HCT116 (cell line): ENCODE results near the gene LRIG1. TPM values are rescaled to one million over a fixed set of nuclear protein-coding genes. Genes with fewer than 3 reads are reported as not detected.

Experiments
- ATAC-seq: fragments of 200-7000 bp; cut with Tn5 transposase; 2 replicates; pipeline ENCODE4 v1.9.1; 2020; ENCODE audit warnings: mild to moderate bottlenecking, moderate library complexity
- BruUV-seq: library from RNA; stranded (reverse); fragments of 400-500 nt; replicated peaks from 2 replicates; lab custom pipeline; 2021; lab: Mats Ljungman, UMichigan
- CTCF ChIA-PET: fragments of 300-600 bp; sonication (Branson Sonifier 250); formaldehyde crosslinking; loops from one replicate; lab custom pipeline; 2021; ENCODE audit warnings: antibody characterized with exemption; lab: Charles Lee
- POLR2A ChIA-PET: fragments of 300-600, 350-600 bp; sonication (Branson Sonifier 250); formaldehyde crosslinking; loops from one replicate; lab custom pipeline; 2021; ENCODE audit warnings: antibody characterized with exemption; lab: Charles Lee
- RAD21 ChIA-PET, 2 experiments: fragments of 300-600 bp; sonication (Branson Sonifier 250); formaldehyde crosslinking; loops; one replicate each; lab custom pipeline; 2023; ENCODE audit warnings: low total read pairs in 2 of 2; ENCODE audit not compliant: uncharacterized antibody in 2 of 2, unreplicated experiment in 2 of 2, low non-redundant PET in 1 of 2; lab: Charles Lee
- DNase-seq: peaks from one replicate; pipeline ENCODE4 v3.0.0-alpha.2; 2010; ENCODE audit warnings: low read depth, low spot score
- H2AFZ ChIP-seq: fragments of 200-600 bp; shearing (Covaris generic), sonication (generic); 2 replicates; pipeline ENCODE4 v1.6.1; 2017; ENCODE audit warnings: low read depth, mixed run types, mixed read lengths, antibody characterized with exemption, low read length; ENCODE audit not compliant: poor library complexity, severe bottlenecking
- H3K27ac ChIP-seq: 2 replicates; pipeline ENCODE4 v1.5.1; 2012; ENCODE audit warnings: low read depth, low read length
- H3K27me3 ChIP-seq: fragments of 200-600 bp; sonication (generic); 2 replicates; pipeline ENCODE4 v1.6.1; 2016; ENCODE audit warnings: mixed run types, low read length, mixed read lengths; ENCODE audit not compliant: insufficient read depth
- H3K36me3 ChIP-seq, 2 experiments: fragments of 200-500 bp in 1 of 2; fragments of 200-600 bp in 1 of 2; sonication (Bioruptor generic) in 1 of 2; sonication (generic) in 1 of 2; 2 replicates each; pipeline versions ENCODE4 v1.5.1 to v1.6.1; 2014 to 2016; ENCODE audit warnings: low read length in 2 of 2, inconsistent platforms in 1 of 2, mixed read lengths in 1 of 2, mixed run types in 1 of 2; ENCODE audit not compliant: insufficient read depth in 2 of 2, control insufficient read depth in 1 of 2
- H3K4me1 ChIP-seq, 2 experiments: fragments of 200-600 bp in 1 of 2; sonication (generic) in 1 of 2; 2 replicates each; pipeline versions ENCODE4 v1.5.1 to v1.6.1; 2012 to 2017; ENCODE audit warnings: low read length in 2 of 2, inconsistent platforms in 1 of 2, mild to moderate bottlenecking in 1 of 2, mixed read lengths in 1 of 2, mixed run types in 1 of 2, moderate library complexity in 1 of 2; ENCODE audit not compliant: insufficient read depth in 2 of 2, control insufficient read depth in 1 of 2
- H3K4me2 ChIP-seq: fragments of 200-600 bp; sonication (generic); 2 replicates; pipeline ENCODE4 v1.6.1; 2017; ENCODE audit warnings: mixed run types, low read length, mixed read lengths
- H3K4me3 ChIP-seq, 2 experiments: fragments of 200-600 bp in 1 of 2; sonication (generic) in 1 of 2; replicated peaks in 1 of 2; 2 replicates each; pipeline ENCODE4 v1.5.1; 2011 to 2016; ENCODE audit warnings: low read length in 2 of 2, control low read depth in 1 of 2, low read depth in 1 of 2, mild to moderate bottlenecking in 1 of 2, mixed read lengths in 1 of 2, mixed run types in 1 of 2
- H3K79me2 ChIP-seq: fragments of 200-600 bp; sonication (generic); 2 replicates; pipeline ENCODE4 v1.6.1; 2017; ENCODE audit warnings: mild to moderate bottlenecking, mixed run types, low read length, moderate library complexity, mixed read lengths; ENCODE audit not compliant: insufficient read depth
- H3K9ac ChIP-seq: fragments of 200-600 bp; sonication (generic); 2 replicates; pipeline ENCODE4 v1.6.1; 2016; ENCODE audit warnings: low read length, mixed read lengths
- H3K9me2 ChIP-seq: fragments of 200-600 bp; sonication (generic), shearing (Covaris generic); 2 replicates; pipeline ENCODE4 v1.6.1; 2017; ENCODE audit warnings: mixed run types, mild to moderate bottlenecking, moderate library complexity; ENCODE audit not compliant: insufficient read depth
- H3K9me3 ChIP-seq, 2 experiments: fragments of 200-500 bp in 1 of 2; fragments of 200-600 bp in 1 of 2; sonication (Bioruptor generic) in 1 of 2; sonication (generic) in 1 of 2; 2 replicates each; pipeline ENCODE4 v1.6.1; 2014 to 2017; ENCODE audit warnings: low read length in 2 of 2, mixed read lengths in 2 of 2, inconsistent platforms in 1 of 2, low read depth in 1 of 2, mild to moderate bottlenecking in 1 of 2, mixed run types in 1 of 2, moderate library complexity in 1 of 2; ENCODE audit not compliant: control insufficient read depth in 1 of 2, insufficient read depth in 1 of 2
- H4K20me1 ChIP-seq: fragments of 200-600 bp; sonication (generic), shearing (Covaris generic); 2 replicates; pipeline ENCODE4 v1.6.1; 2017; ENCODE audit warnings: mixed run types, mild to moderate bottlenecking, moderate library complexity; ENCODE audit not compliant: insufficient read depth
- ATF3 ChIP-seq: IDR thresholded peaks from 2 replicates; pipeline ENCODE4 v1.6.1; 2012
- CEBPB ChIP-seq: IDR thresholded peaks from 2 replicates; pipeline ENCODE4 v1.6.1; 2012; ENCODE audit warnings: low read depth
- CTCF ChIP-seq, 3 experiments: fragments of 200-600 bp in 1 of 3; sonication (generic) in 1 of 3; IDR thresholded peaks in 2 of 3; conservative IDR thresholded peaks in 1 of 3; 2 replicates each; pipeline ENCODE4 v1.5.1; 2012 to 2017; ENCODE audit warnings: low read depth in 2 of 3, low read length in 2 of 3, antibody characterized with exemption in 1 of 3, borderline replicate concordance in 1 of 3, control low read depth in 1 of 3, mild to moderate bottlenecking in 1 of 3, mixed read lengths in 1 of 3, mixed run types in 1 of 3, moderate library complexity in 1 of 3; ENCODE audit not compliant: insufficient read depth in 1 of 3
- ELF1 ChIP-seq: IDR thresholded peaks from 2 replicates; pipeline ENCODE4 v1.6.1; 2012; ENCODE audit warnings: low read depth, borderline replicate concordance
- EZH2 ChIP-seq: fragments of 200-600 bp; sonication (generic); IDR thresholded peaks from 2 replicates; pipeline ENCODE4 v1.6.1; 2017; ENCODE audit warnings: antibody characterized with exemption, mixed run types
- EZH2phosphoT487 ChIP-seq: fragments of 200-600 bp; IDR thresholded peaks from 2 replicates; pipeline ENCODE4 v1.6.1; 2018; ENCODE audit warnings: antibody characterized with exemption, borderline replicate concordance
- FOSL1 ChIP-seq: IDR thresholded peaks from 2 replicates; pipeline ENCODE4 v1.6.1; 2012; ENCODE audit warnings: low read depth
- JUND ChIP-seq: IDR thresholded peaks from 2 replicates; pipeline ENCODE4 v1.6.1; 2012
- RAD21 ChIP-seq: IDR thresholded peaks from 2 replicates; pipeline ENCODE4 v1.6.1; 2012; ENCODE audit warnings: low read depth, mild to moderate bottlenecking
- REST ChIP-seq: IDR thresholded peaks from 2 replicates; pipeline ENCODE4 v1.6.1; 2012; ENCODE audit warnings: low read depth
- ZFX ChIP-seq: fragments of 450-650 bp; IDR thresholded peaks from 2 replicates; pipeline ENCODE4 v1.6.1; 2017
- intact Hi-C: fragments of 100-400 bp; cut with micrococcal nuclease; formaldehyde crosslinking; loops from 2 replicates; pipeline ENCODE4 v1.10.0; 2022
- total RNA-seq: library from RNA; stranded (reverse); gene quantifications from one replicate; pipeline ENCODE4 v1.2.1, GENCODE V29; 2021; ENCODE audit not compliant: unreplicated experiment

LRIG1 gene
- total RNA-seq, 1 experiment from 2014 or later = 3.1 TPM

- RAD21 ChIA-PET = interaction anchor here in 1 of 2 experiments (0.6 kb wide), 1 partner anchor 573 kb away, joined by 3 read pairs; no protein-coding TSS in a partner anchor
- no peak overlapping the region for H3K9ac ChIP-seq
- no peaks in the 10 kb centered on the region for H4K20me1 ChIP-seq
- CTCF ChIA-PET = no interaction called here
- no peak overlapping the region for H3K4me2 ChIP-seq
- H3K9me3 ChIP-seq = no peaks in the 10 kb centered on the region
- TF ChIP-seq FOSL1 (no peak), ZFX (no peak), ELF1 (no peak), CTCF (IDR thresholded peaks at IDR 0.05 in 2 of 3, conservative IDR thresholded peaks at IDR 0.05 in 1 of 3; ENCODE audit: borderline replicate concordance in 1 of 3, insufficient read depth in 1 of 3, low read depth in 2 of 3, low read length in 2 of 3) (no peak), REST (no peak), ATF3 (no peak), RAD21 (no peak), CEBPB (no peak), EZH2 (no peak), JUND (no peak), EZH2phosphoT487 (no peak)
- TF ChIP-seq, all 23 proteins: peak for 0
- DNase-seq (no peak), ATAC-seq (no peak)
- H3K27me3 ChIP-seq = no peaks in the 10 kb centered on the region
- no peaks in the 10 kb centered on the region for H3K9me2 ChIP-seq
- H2AFZ ChIP-seq = no peak overlapping the region
- POLR2A ChIA-PET = no interaction called here
- no peaks in the 10 kb centered on the region for H3K4me1 ChIP-seq
- no TSS peak for BruUV-seq
- no peak overlapping the region for H3K4me3 ChIP-seq
- intact Hi-C loops = no loop called here
- no peak overlapping the region for H3K27ac ChIP-seq
- H3K36me3 ChIP-seq = no peaks in the 10 kb centered on the region
- no peaks in the 10 kb centered on the region for H3K79me2 ChIP-seq
These were observed 146.8 kb downstream of the LRIG1 start for GRCh38 chr3:66354001-66354400.
